Panc1 (cell line): ENCODE measurements around the gene STYXL1.

Experiments
- CTCF ChIP-seq: fragments of 450-650 bp; IDR thresholded peaks from 2 replicates; pipeline ENCODE4 v1.5.1; 2017; ENCODE audit warnings: mild to moderate bottlenecking
- REST ChIP-seq, 2 experiments: IDR thresholded peaks; 2 replicates each; pipeline ENCODE4 v1.6.1; 2011 to 2012; ENCODE audit warnings: low read depth in 2 of 2, control low read depth in 1 of 2, low read length in 1 of 2, mild to moderate bottlenecking in 1 of 2, moderate library complexity in 1 of 2; ENCODE audit not compliant: insufficient read depth in 1 of 2

GRCh38 chr7:75965617-75966016 is 82.2 kb downstream of the STYXL1 start:
- TF ChIP-seq CTCF: no peak
- no peak for TF ChIP-seq REST (IDR thresholded peaks at IDR 0.05; ENCODE audit: insufficient read depth in 1 of 2, low read depth in 2 of 2, low read length in 1 of 2)
